GM18870 (cell line): ENCODE measurements around the gene TRAFD1.

Source experiments
- ATAC-seq: cut with Tn5 transposase; IDR thresholded peaks from one replicate; pipeline ENCODE4 v1.9.1; 2021; ENCODE audit warnings: moderate library complexity; ENCODE audit not compliant: unreplicated experiment

The TRAFD1 gene

GRCh38 chr12:112115259-112116045, 9.9 kb upstream of the TRAFD1 start:
- ATAC-seq = no peak

GRCh38 chr12:112116232-112117060, 8.9 kb upstream of the TRAFD1 start:
- no peak for ATAC-seq

- ATAC-seq = no peak
These were observed 7.7 kb upstream of the TRAFD1 start for GRCh38 chr12:112117685-112118084.

GRCh38 chr12:112121780-112122565, 3.4 kb upstream of the TRAFD1 start:
- no peak for ATAC-seq

GRCh38 chr12:112122823-112123690, 2.3 kb upstream of the TRAFD1 start:
- ATAC-seq = no peak

GRCh38 chr12:112124918-112125249, 476 bp upstream of the TRAFD1 start:
- peak; percentile 7 for ATAC-seq

GRCh38 chr12:112126000-112126438, 659 bp downstream of the TRAFD1 start:
- no peak for ATAC-seq

- ATAC-seq = no peak
These were observed 1.6 kb downstream of the TRAFD1 start for GRCh38 chr12:112126911-112127310.

- ATAC-seq = peak; percentile 54
These were observed 5.2 kb downstream of the TRAFD1 start for GRCh38 chr12:112130441-112130998.

GRCh38 chr12:112131686-112132085, 6.3 kb downstream of the TRAFD1 start:
- no peak for ATAC-seq

GRCh38 chr12:112133418-112133817, 8.1 kb downstream of the TRAFD1 start:
- ATAC-seq = no peak

- no peak for ATAC-seq
These were observed 9.4 kb downstream of the TRAFD1 start for GRCh38 chr12:112134731-112135130.

- no peak for ATAC-seq
These were observed 15.4 kb downstream of the TRAFD1 start for GRCh38 chr12:112140728-112141127.

- ATAC-seq = no peak
These were observed 20.8 kb downstream of the TRAFD1 start for GRCh38 chr12:112146123-112146522.

GRCh38 chr12:112148031-112148513, 22.7 kb downstream of the TRAFD1 start:
- no peak for ATAC-seq

- no peak for ATAC-seq
These were observed 24.2 kb downstream of the TRAFD1 start for GRCh38 chr12:112149596-112149995.

GRCh38 chr12:112151766-112152541, 26.6 kb downstream of the TRAFD1 start:
- no peak for ATAC-seq

- ATAC-seq = no peak
These were observed 28.0 kb downstream of the TRAFD1 start for GRCh38 chr12:112153181-112153892.

GRCh38 chr12:112153893-112154219, 28.5 kb downstream of the TRAFD1 start:
- ATAC-seq = no peak
